SK-N-SH (cell line): ENCODE data around the gene SPSB4.

ENCODE experiments used
- CTCF ChIP-seq: fragments of 200-600 bp; sonication (generic); IDR thresholded peaks from 2 replicates; pipeline ENCODE4 v1.6.1; 2017; ENCODE audit warnings: antibody characterized with exemption, mild to moderate bottlenecking, moderate library complexity
- EP300 ChIP-seq, 2 experiments: IDR thresholded peaks; 2 replicates each; pipeline versions ENCODE4 v1.4.0 to v1.6.1; 2012; ENCODE audit warnings: borderline replicate concordance in 1 of 2, low read depth in 1 of 2, low read length in 1 of 2
- POLR2AphosphoS5 ChIP-seq: IDR thresholded peaks from 2 replicates; pipeline ENCODE4 v1.6.1; 2012; ENCODE audit warnings: low read depth, low read length

GRCh38 chr3:141087778-141088130 is 36.6 kb downstream of the SPSB4 start:
- TF ChIP-seq EP300 (IDR thresholded peaks at IDR 0.05; ENCODE audit: borderline replicate concordance in 1 of 2, low read depth in 1 of 2, low read length in 1 of 2) (no peak), CTCF (no peak), POLR2AphosphoS5 (no peak)
